Ishikawa (cell line): Measurements from ENCODE around the gene KTN1.

Experiments
- CEBPB ChIP-seq: IDR thresholded peaks from 2 replicates; pipeline ENCODE4 v1.6.1; 2012
- CREB1 ChIP-seq: IDR thresholded peaks from 2 replicates; pipeline ENCODE4 v1.6.1; 2012; ENCODE audit warnings: low read depth
- EGR1 ChIP-seq: IDR thresholded peaks from 2 replicates; pipeline ENCODE4 v1.6.1; 2012
- EP300 ChIP-seq: IDR thresholded peaks from 2 replicates; pipeline ENCODE4 v1.6.1; 2012; ENCODE audit warnings: borderline replicate concordance
- FOXM1 ChIP-seq: IDR thresholded peaks from 2 replicates; pipeline ENCODE4 v1.6.1; 2012; ENCODE audit warnings: low read depth, borderline replicate concordance
- RAD21 ChIP-seq: IDR thresholded peaks from 2 replicates; pipeline ENCODE4 v1.6.1; 2012; ENCODE audit warnings: low read depth
- TAF1 ChIP-seq: IDR thresholded peaks from 2 replicates; pipeline ENCODE4 v1.6.1; 2012; ENCODE audit warnings: low read depth, mild to moderate bottlenecking
- TCF12 ChIP-seq: IDR thresholded peaks from 2 replicates; pipeline ENCODE4 v1.6.1; 2012; ENCODE audit warnings: low read depth
- TEAD4 ChIP-seq: IDR thresholded peaks from 2 replicates; pipeline ENCODE4 v1.6.1; 2012
- YY1 ChIP-seq: IDR thresholded peaks from 2 replicates; pipeline ENCODE4 v1.6.1; 2012; ENCODE audit warnings: low read depth
- TF ChIP-seq, protein P1 (sequence below): IDR thresholded peaks from 2 replicates; pipeline ENCODE4 v1.6.1; 2012
- TF ChIP-seq, protein P2 (sequence below): IDR thresholded peaks from 2 replicates; pipeline ENCODE4 v1.6.1; 2012
- TF ChIP-seq, protein P3 (sequence below): IDR thresholded peaks from 2 replicates; pipeline ENCODE4 v1.6.1; 2012; ENCODE audit warnings: low read depth, mild to moderate bottlenecking

DNA sequence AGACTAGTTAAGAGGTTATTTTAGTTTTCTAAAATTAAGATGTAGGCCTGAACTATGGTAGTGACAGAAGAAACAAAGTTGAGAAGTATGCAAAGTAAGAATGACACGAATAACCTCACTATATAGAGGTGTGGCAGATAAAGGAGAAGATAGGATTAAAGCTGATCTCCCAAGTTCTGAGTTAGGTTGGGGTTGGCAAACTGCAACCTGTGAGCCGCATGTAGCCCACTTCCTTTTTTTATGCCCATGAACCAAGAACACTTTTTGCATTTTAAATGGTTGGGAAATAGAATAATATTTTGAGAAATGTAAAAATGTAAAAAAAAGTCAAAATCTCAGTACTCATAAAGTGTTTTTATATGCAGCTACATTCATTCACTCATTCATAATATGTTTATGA lies 34.3 kb downstream of the KTN1 start:
- TF ChIP-seq TAF1 (no peak), FOXM1 (no peak), CEBPB (no peak), EGR1 (no peak), TEAD4 (no peak), EP300 (no peak), RAD21 (no peak), YY1 (no peak), TCF12 (no peak), CREB1 (no peak)
- TF ChIP-seq, protein P1, sequence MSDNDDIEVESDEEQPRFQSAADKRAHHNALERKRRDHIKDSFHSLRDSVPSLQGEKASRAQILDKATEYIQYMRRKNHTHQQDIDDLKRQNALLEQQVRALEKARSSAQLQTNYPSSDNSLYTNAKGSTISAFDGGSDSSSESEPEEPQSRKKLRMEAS = no peak
- TF ChIP-seq, protein P2, sequence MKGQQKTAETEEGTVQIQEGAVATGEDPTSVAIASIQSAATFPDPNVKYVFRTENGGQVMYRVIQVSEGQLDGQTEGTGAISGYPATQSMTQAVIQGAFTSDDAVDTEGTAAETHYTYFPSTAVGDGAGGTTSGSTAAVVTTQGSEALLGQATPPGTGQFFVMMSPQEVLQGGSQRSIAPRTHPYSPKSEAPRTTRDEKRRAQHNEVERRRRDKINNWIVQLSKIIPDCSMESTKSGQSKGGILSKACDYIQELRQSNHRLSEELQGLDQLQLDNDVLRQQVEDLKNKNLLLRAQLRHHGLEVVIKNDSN = no peak
- TF ChIP-seq, protein P3, sequence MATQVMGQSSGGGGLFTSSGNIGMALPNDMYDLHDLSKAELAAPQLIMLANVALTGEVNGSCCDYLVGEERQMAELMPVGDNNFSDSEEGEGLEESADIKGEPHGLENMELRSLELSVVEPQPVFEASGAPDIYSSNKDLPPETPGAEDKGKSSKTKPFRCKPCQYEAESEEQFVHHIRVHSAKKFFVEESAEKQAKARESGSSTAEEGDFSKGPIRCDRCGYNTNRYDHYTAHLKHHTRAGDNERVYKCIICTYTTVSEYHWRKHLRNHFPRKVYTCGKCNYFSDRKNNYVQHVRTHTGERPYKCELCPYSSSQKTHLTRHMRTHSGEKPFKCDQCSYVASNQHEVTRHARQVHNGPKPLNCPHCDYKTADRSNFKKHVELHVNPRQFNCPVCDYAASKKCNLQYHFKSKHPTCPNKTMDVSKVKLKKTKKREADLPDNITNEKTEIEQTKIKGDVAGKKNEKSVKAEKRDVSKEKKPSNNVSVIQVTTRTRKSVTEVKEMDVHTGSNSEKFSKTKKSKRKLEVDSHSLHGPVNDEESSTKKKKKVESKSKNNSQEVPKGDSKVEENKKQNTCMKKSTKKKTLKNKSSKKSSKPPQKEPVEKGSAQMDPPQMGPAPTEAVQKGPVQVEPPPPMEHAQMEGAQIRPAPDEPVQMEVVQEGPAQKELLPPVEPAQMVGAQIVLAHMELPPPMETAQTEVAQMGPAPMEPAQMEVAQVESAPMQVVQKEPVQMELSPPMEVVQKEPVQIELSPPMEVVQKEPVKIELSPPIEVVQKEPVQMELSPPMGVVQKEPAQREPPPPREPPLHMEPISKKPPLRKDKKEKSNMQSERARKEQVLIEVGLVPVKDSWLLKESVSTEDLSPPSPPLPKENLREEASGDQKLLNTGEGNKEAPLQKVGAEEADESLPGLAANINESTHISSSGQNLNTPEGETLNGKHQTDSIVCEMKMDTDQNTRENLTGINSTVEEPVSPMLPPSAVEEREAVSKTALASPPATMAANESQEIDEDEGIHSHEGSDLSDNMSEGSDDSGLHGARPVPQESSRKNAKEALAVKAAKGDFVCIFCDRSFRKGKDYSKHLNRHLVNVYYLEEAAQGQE = no peak
